Stomach (tissue), 9 donors: ENCODE data around the gene IKZF1. TPM values are rescaled to one million over a fixed set of nuclear protein-coding genes. Genes with fewer than 3 reads are reported as not detected.

ENCODE experiments used
- DNase-seq, 2 donors: peaks; one replicate each; pipeline versions ENCODE4 v3.0.0 to v3.0.0-alpha.2; 2013 to 2019
- H3K27ac ChIP-seq, 5 donors: fragments of 200-600 bp in 4 of 5; sonication (generic) in 4 of 5; one replicate each; pipeline ENCODE4 v1.5.1; 2013 to 2019; ENCODE audit warnings: mild to moderate bottlenecking in 1 of 5, moderate library complexity in 1 of 5
- H3K27me3 ChIP-seq, 3 donors: fragments of 200-600 bp; sonication (generic); one replicate each; pipeline ENCODE4 v1.5.1; 2017 to 2019; ENCODE audit warnings: mixed run types in 1 of 3
- H3K36me3 ChIP-seq, 4 donors: fragments of 200-600 bp; sonication (generic); 1 replicate in 3 of 4; 2 replicates in 1 of 4; pipeline ENCODE4 v1.5.1; 2016 to 2019
- H3K4me1 ChIP-seq, 4 donors: fragments of 200-600 bp; sonication (generic); one replicate each; pipeline ENCODE4 v1.5.1; 2016 to 2019
- H3K4me3 ChIP-seq, 4 donors: fragments of 200-600 bp; sonication (generic) in 3 of 4; one replicate each; pipeline ENCODE4 v1.5.1; 2016 to 2019; ENCODE audit warnings: mild to moderate bottlenecking in 1 of 4
- H3K9me3 ChIP-seq, 4 donors: fragments of 200-600 bp; sonication (generic); one replicate each; pipeline ENCODE4 v1.5.1; 2016 to 2019
- CTCF ChIP-seq, 7 experiments: fragments of 450-650 bp in 4 of 7; fragments of 200-600 bp in 3 of 7; sonication (generic) in 3 of 7; IDR thresholded peaks; one replicate each; pipeline ENCODE4 v1.5.1; 2016 to 2019; ENCODE audit warnings: antibody characterized with exemption in 7 of 7, control low read depth in 2 of 7, mild to moderate bottlenecking in 1 of 7
- EP300 ChIP-seq: sonication (generic); formaldehyde crosslinking; IDR thresholded peaks from one replicate; pipeline ENCODE4 v1.6.1; 2017; ENCODE audit warnings: antibody characterized with exemption
- POLR2A ChIP-seq, 4 donors: fragments of 450-650 bp; IDR thresholded peaks; one replicate each; pipeline ENCODE4 v1.6.1; 2016; ENCODE audit warnings: antibody characterized with exemption in 4 of 4, control low read depth in 2 of 4, mild to moderate bottlenecking in 1 of 4, moderate library complexity in 1 of 4
- POLR2AphosphoS5 ChIP-seq, 3 donors: sonication (generic); formaldehyde crosslinking; IDR thresholded peaks; one replicate each; pipeline ENCODE4 v1.6.1; 2016; ENCODE audit warnings: antibody characterized with exemption in 3 of 3
- WGBS, 5 donors: extraction: QIAGEN DNeasy Blood & Tissue Kit in 3 of 5; methylation state at CpG; one replicate each; pipeline versions ENCODE4 v1.1.5 to v1.1.7; 2013 to 2018; 5-methylcytosine and 5-hydroxymethylcytosine counted together
- intact Hi-C: fragments of 100-400 bp; cut with DNase I; formaldehyde crosslinking; loops from one replicate; pipeline ENCODE4 v1.15.1; 2023; ENCODE audit warnings: low total_unique reads
- polyA plus RNA-seq, 3 donors: library from polyadenylated mRNA; stranded (reverse); fragments of 200-250 nt; gene quantifications; one replicate each; pipeline ENCODE4 v1.2.3, GENCODE V29; 2013
- total RNA-seq, 5 donors: library from RNA; depleted of rRNA; stranded (reverse); fragments of >200 nt; gene quantifications; one replicate each; pipeline versions ENCODE4 v1.1.0 to v1.2.3, GENCODE V29; 2014 to 2016
- donor health status: healthy with polysubstance abuse.
- donor health status: Bipolar disorder and iron deficiency.
- donor health status: healthy.

Gene IKZF1
- total and polyA plus RNA-seq, 8 donors: 1.5 to 139 (median 9.7) TPM

- WGBS, 5 donors: 84 to 93% (median 89%) methylated on average over 10 of the region's 10 CpGs
- H3K27ac ChIP-seq: no peak overlapping the region
- intact Hi-C loops: no loop called here
Observed at GRCh38 chr7:50327443-50327842, 22.9 kb downstream of the IKZF1 start.

GRCh38 chr7:50329775-50330174 lies 25.3 kb downstream of the IKZF1 start:
- no peaks in the 10 kb centered on the region for H3K9me3 ChIP-seq
- 77 to 84% (median 80%) methylated on average over 9 of the region's 9 CpGs for WGBS, 5 donors
- peaks cover 0 to 6% (median 0%) of the 10 kb centered on the region in 4 donors for H3K36me3 ChIP-seq
- H3K27ac ChIP-seq: peak overlapping the region in 2 of 5 donors; percentile 9 to 67
- DNase-seq: no peak
- intact Hi-C loops: no loop called here
- TF ChIP-seq POLR2AphosphoS5 (IDR thresholded peaks at IDR 0.05) (no peak), POLR2A (IDR thresholded peaks at IDR 0.05) (no peak), EP300 (no peak), CTCF (IDR thresholded peaks at IDR 0.05) (no peak)
- peaks cover 0 to 22% (median 2%) of the 10 kb centered on the region in 4 donors for H3K4me1 ChIP-seq
- H3K4me3 ChIP-seq: no peak overlapping the region
- peaks cover 0 to 10% (median 0%) of the 10 kb centered on the region in 3 donors for H3K27me3 ChIP-seq

More at GRCh38 chr7:50327443-50327842, 22.9 kb downstream of the IKZF1 start:
- no peak overlapping the region for H3K4me3 ChIP-seq
- no peak for TF ChIP-seq POLR2AphosphoS5 (IDR thresholded peaks at IDR 0.05)
- TF ChIP-seq POLR2A (IDR thresholded peaks at IDR 0.05): no peak
- TF ChIP-seq CTCF (IDR thresholded peaks at IDR 0.05): no peak
- TF ChIP-seq EP300: no peak
- peaks cover 0 to 22% (median 2%) of the 10 kb centered on the region in 4 donors for H3K4me1 ChIP-seq
- no peak for DNase-seq
- no peaks in the 10 kb centered on the region for H3K9me3 ChIP-seq
- peaks cover 0 to 6% (median 0%) of the 10 kb centered on the region in 4 donors for H3K36me3 ChIP-seq
- peaks cover 0 to 10% (median 0%) of the 10 kb centered on the region in 3 donors for H3K27me3 ChIP-seq

GRCh38 chr7:50330254-50330653 lies 25.7 kb downstream of the IKZF1 start:
- no peak for TF ChIP-seq POLR2A (IDR thresholded peaks at IDR 0.05)
- TF ChIP-seq POLR2AphosphoS5 (IDR thresholded peaks at IDR 0.05): no peak
- TF ChIP-seq CTCF (IDR thresholded peaks at IDR 0.05): no peak
- no peak for TF ChIP-seq EP300
- Histone ChIP-seq H3K4me1 (peaks cover 0 to 25% (median 2%) of the 10 kb centered on the region in 4 donors), H3K9me3 (no peaks in the 10 kb centered on the region), H3K36me3 (peaks cover 0 to 6% (median 0%) of the 10 kb centered on the region in 4 donors), H3K4me3 (no peak overlapping the region), H3K27ac (peak overlapping the region in 2 of 5 donors; percentile 9 to 67), H3K27me3 (peaks cover 0 to 10% (median 0%) of the 10 kb centered on the region in 3 donors)
- intact Hi-C loops: no loop called here
- WGBS, 5 donors: 70 to 76% (median 73%) methylated on average over 4 of the region's 4 CpGs
- no peak for DNase-seq

- H3K9me3 ChIP-seq: no peaks in the 10 kb centered on the region
- intact Hi-C loops: no loop called here
- no peak for DNase-seq
- no peak for TF ChIP-seq CTCF (IDR thresholded peaks at IDR 0.05)
- TF ChIP-seq POLR2AphosphoS5 (IDR thresholded peaks at IDR 0.05): no peak
- no peak for TF ChIP-seq POLR2A (IDR thresholded peaks at IDR 0.05)
- no peak for TF ChIP-seq EP300
- H3K36me3 ChIP-seq: peaks cover 0 to 6% (median 0%) of the 10 kb centered on the region in 4 donors
- no peak overlapping the region for H3K4me3 ChIP-seq
- peaks cover 0 to 11% (median 0%) of the 10 kb centered on the region in 3 donors for H3K27me3 ChIP-seq
- peak overlapping the region in 3 of 5 donors; percentile 7 to 67 (median 9) for H3K27ac ChIP-seq
- 38 to 59% (median 49%) methylated on average over 3 of the region's 3 CpGs for WGBS, 5 donors
- H3K4me1 ChIP-seq: peaks cover 0 to 29% (median 2%) of the 10 kb centered on the region in 4 donors
Observed at GRCh38 chr7:50330696-50331095, 26.2 kb downstream of the IKZF1 start.
